Lung (tissue), 12 donors: Measurements from ENCODE around the gene SVIL. TPM values are rescaled to one million over a fixed set of nuclear protein-coding genes. Genes with fewer than 3 reads are reported as not detected.

Experiments used
- ATAC-seq: fragments of 200-7000 bp; cut with Tn5 transposase; one replicate; pipeline ENCODE4 v1.9.1; 2020; ENCODE audit warnings: moderate number of reproducible peaks; ENCODE audit not compliant: insufficient read depth, low FRiP score
- DNase-seq, 3 donors: peaks; one replicate each; pipeline ENCODE4 v3.0.0-alpha.2; 2013 to 2017
- H3K27ac ChIP-seq, 2 donors: one replicate each; pipeline ENCODE4 v1.5.1; 2013; ENCODE audit warnings: mild to moderate bottlenecking in 2 of 2, moderate library complexity in 2 of 2, control low read depth in 1 of 2, inconsistent platforms in 1 of 2, low read depth in 1 of 2, low read length in 1 of 2
- H3K27me3 ChIP-seq, 3 donors: one replicate each; pipeline ENCODE4 v1.5.1; 2013; ENCODE audit warnings: low read length in 2 of 3; ENCODE audit not compliant: control insufficient read depth in 3 of 3, insufficient read depth in 3 of 3
- H3K36me3 ChIP-seq, 4 donors: one replicate each; pipeline ENCODE4 v1.5.1; 2013; ENCODE audit warnings: low read length in 4 of 4, mild to moderate bottlenecking in 1 of 4, moderate library complexity in 1 of 4; ENCODE audit not compliant: control insufficient read depth in 4 of 4, insufficient read depth in 4 of 4
- H3K4me1 ChIP-seq, 5 donors: one replicate each; pipeline ENCODE4 v1.5.1; 2013; ENCODE audit warnings: low read length in 5 of 5, mild to moderate bottlenecking in 2 of 5, moderate library complexity in 1 of 5; ENCODE audit not compliant: control insufficient read depth in 5 of 5, insufficient read depth in 5 of 5
- H3K4me3 ChIP-seq: one replicate; pipeline ENCODE4 v1.5.1; 2013; ENCODE audit warnings: mild to moderate bottlenecking, control low read depth, moderate library complexity
- H3K9ac ChIP-seq, 2 donors: one replicate each; pipeline ENCODE4 v1.5.1; 2013; ENCODE audit warnings: low read length in 2 of 2, control low read depth in 1 of 2; ENCODE audit not compliant: insufficient read depth in 1 of 2
- H3K9me3 ChIP-seq, 4 donors: one replicate each; pipeline ENCODE4 v1.5.1; 2013; ENCODE audit warnings: low read length in 3 of 4, mild to moderate bottlenecking in 1 of 4, moderate library complexity in 1 of 4; ENCODE audit not compliant: control insufficient read depth in 4 of 4, insufficient read depth in 3 of 4
- CTCF ChIP-seq: IDR thresholded peaks from 2 replicates; pipeline ENCODE4 v1.5.1; 2012; ENCODE audit warnings: mild to moderate bottlenecking; ENCODE audit errors: control extremely low read depth, extremely low read depth
- WGBS, 2 donors: extraction: QIAGEN DNeasy Blood & Tissue Kit; methylation state at CpG; one replicate each; pipeline ENCODE4 v1.1.7; 2013; 5-methylcytosine and 5-hydroxymethylcytosine counted together
- polyA plus RNA-seq, 2 donors: library from polyadenylated mRNA; stranded (reverse); fragments of 200-250 nt; gene quantifications; one replicate each; pipeline ENCODE4 v1.2.1, GENCODE V29; 2013
- total RNA-seq, 2 donors: library from RNA; depleted of rRNA in 1 of 2; stranded (reverse); fragments of >200 nt in 1 of 2; gene quantifications; one replicate each; pipeline ENCODE4 v1.2.1, GENCODE V29; 2014 to 2021
- donor health status: control.
- donor health status: control.
- donor health status: Bipolar disorder and iron deficiency.
- donor health status: healthy.
- donor health status: DM: yes; HTN: yes; CAD: no.

SVIL gene
- total and polyA plus RNA-seq, 4 donors: 13.6 to 117 (median 44.0) TPM

GRCh38 chr10:29676732-29677131 lies 42.0 kb upstream of the SVIL start:
- TF ChIP-seq CTCF: no peak
- WGBS, 2 donors: 93 to 98% methylated on average over 4 of the region's 4 CpGs
- ATAC-seq: no peak

GRCh38 chr10:29675984-29676383 lies 41.2 kb upstream of the SVIL start:
- H3K4me3 ChIP-seq: no peak overlapping the region
- no peak overlapping the region for H3K27ac ChIP-seq
- peaks cover 0 to 10% (median 3%) of the 10 kb centered on the region in 4 donors for H3K9me3 ChIP-seq
- 95 to 100% methylated on average over 1 of the region's 1 CpG for WGBS, 2 donors
- DNase-seq (no peak), ATAC-seq (no peak)
- peaks cover 0 to 3% (median 0%) of the 10 kb centered on the region in 5 donors for H3K4me1 ChIP-seq
- H3K27me3 ChIP-seq: no peaks in the 10 kb centered on the region
- TF ChIP-seq CTCF: no peak
- peaks cover 0 to 4% (median under 1%) of the 10 kb centered on the region in 4 donors for H3K36me3 ChIP-seq
- no peak overlapping the region for H3K9ac ChIP-seq

More at GRCh38 chr10:29676732-29677131, 42.0 kb upstream of the SVIL start:
- Histone ChIP-seq H3K4me1 (peaks cover 0 to 8% (median 0%) of the 10 kb centered on the region in 5 donors), H3K9ac (no peak overlapping the region), H3K27me3 (no peaks in the 10 kb centered on the region), H3K9me3 (peaks cover 0 to 10% (median 3%) of the 10 kb centered on the region in 4 donors), H3K27ac (no peak overlapping the region), H3K36me3 (peaks cover 0 to 6% (median under 1%) of the 10 kb centered on the region in 4 donors), H3K4me3 (no peak overlapping the region)
- DNase-seq: no peak

GRCh38 chr10:29671968-29672367 lies 37.2 kb upstream of the SVIL start:
- peaks cover 0 to 8% (median 3%) of the 10 kb centered on the region in 4 donors for H3K9me3 ChIP-seq
- H3K4me1 ChIP-seq: peaks cover 0 to 5% (median 0%) of the 10 kb centered on the region in 5 donors
- no peak overlapping the region for H3K4me3 ChIP-seq
- peaks cover 0 to 6% (median under 1%) of the 10 kb centered on the region in 4 donors for H3K36me3 ChIP-seq
- ATAC-seq (no peak), DNase-seq (no peak)
- H3K27me3 ChIP-seq: no peaks in the 10 kb centered on the region
- TF ChIP-seq CTCF: no peak
- no peak overlapping the region for H3K27ac ChIP-seq
- WGBS, 2 donors: 96 to 100% methylated on average over 2 of the region's 2 CpGs
- H3K9ac ChIP-seq: no peak overlapping the region

GRCh38 chr10:29671228-29671780 lies 36.5 kb upstream of the SVIL start:
- DNase-seq (no peak), ATAC-seq (no peak)
- Histone ChIP-seq H3K4me1 (peaks cover 0 to 5% (median 0%) of the 10 kb centered on the region in 5 donors), H3K9ac (no peak overlapping the region), H3K27me3 (no peaks in the 10 kb centered on the region), H3K4me3 (no peak overlapping the region), H3K27ac (no peak overlapping the region), H3K36me3 (peaks cover 0 to 6% (median under 1%) of the 10 kb centered on the region in 4 donors), H3K9me3 (peaks cover 0 to 6% (median 3%) of the 10 kb centered on the region in 4 donors)
- WGBS, 2 donors: 94 to 95% methylated on average over 7 of the region's 7 CpGs
- TF ChIP-seq CTCF: no peak
